SK-N-SH (cell line): ENCODE data around the gene OR4S1. TPM values are rescaled to one million over a fixed set of nuclear protein-coding genes. Genes with fewer than 3 reads are reported as not detected.
"Not testable (repeated sequence)": the region's sequence is repeated elsewhere in the genome, so short reads cannot be mapped to it uniquely, and the experiment has no call there.

ENCODE experiments used
- CTCF ChIA-PET: fragments of 300-600, 350-600 bp; formaldehyde crosslinking; extraction: SDS; loops from one replicate; lab custom pipeline; 2021; lab: Yijun Ruan, JAX
- POLR2A ChIA-PET: fragments of 350-600 bp; sonication (Branson Sonifier 250); formaldehyde crosslinking; extraction: SDS; loops from one replicate; lab custom pipeline; 2020; ENCODE audit warnings: antibody characterized with exemption, inconsistent platforms; lab: Yijun Ruan, JAX
- DNase-seq: peaks from one replicate; pipeline ENCODE4 v3.0.0; 2012
- H2AFZ ChIP-seq: fragments of 200-600 bp; sonication (generic); 2 replicates; pipeline ENCODE4 v1.8.1; 2016; ENCODE audit warnings: antibody characterized with exemption, mild to moderate bottlenecking, low read depth
- H3F3A ChIP-seq: fragments of 200-600 bp; sonication (generic); replicated peaks from 2 replicates; pipeline ENCODE3; 2016; ENCODE audit warnings: antibody characterized with exemption, mild to moderate bottlenecking; ENCODE audit not compliant: insufficient read depth
- H3K27ac ChIP-seq, 2 experiments: fragments of 200-500 bp in 1 of 2; fragments of 200-600 bp in 1 of 2; sonication (Bioruptor generic) in 1 of 2; sonication (generic), shearing (Covaris generic) in 1 of 2; 2 replicates each; pipeline versions ENCODE4 v1.5.1 to v1.6.1; 2014 to 2016; ENCODE audit warnings: low read depth in 2 of 2, inconsistent platforms in 1 of 2, low read length in 1 of 2, mild to moderate bottlenecking in 1 of 2, mixed read lengths in 1 of 2
- H3K27me3 ChIP-seq: fragments of 200-600 bp; sonication (generic), shearing (Covaris generic); 2 replicates; pipeline ENCODE4 v1.6.1; 2016; ENCODE audit warnings: mixed run types; ENCODE audit not compliant: insufficient read depth
- H3K36me3 ChIP-seq, 2 experiments: fragments of 200-500 bp in 1 of 2; fragments of 200-600 bp in 1 of 2; sonication (Bioruptor generic) in 1 of 2; sonication (generic) in 1 of 2; replicated peaks in 1 of 2; 2 replicates each; pipeline versions ENCODE3 to v1.5.1; 2014 to 2016; ENCODE audit warnings: low read length in 1 of 2, mild to moderate bottlenecking in 1 of 2; ENCODE audit not compliant: insufficient read depth in 2 of 2, control insufficient read depth in 1 of 2
- H3K4me1 ChIP-seq, 2 experiments: fragments of 200-500 bp in 1 of 2; fragments of 200-600 bp in 1 of 2; sonication (Bioruptor generic) in 1 of 2; sonication (generic), shearing (Covaris generic) in 1 of 2; 2 replicates each; pipeline versions ENCODE4 v1.5.1 to v1.6.1; 2014 to 2016; ENCODE audit warnings: low read depth in 1 of 2, low read length in 1 of 2, mixed run types in 1 of 2; ENCODE audit not compliant: insufficient read depth in 2 of 2, control insufficient read depth in 1 of 2
- H3K4me2 ChIP-seq: fragments of 200-600 bp; sonication (generic), shearing (Covaris generic); 2 replicates; pipeline ENCODE4 v1.6.1; 2017; ENCODE audit warnings: mixed run types
- H3K4me3 ChIP-seq, 2 experiments: fragments of 200-500 bp in 1 of 2; fragments of 200-600 bp in 1 of 2; sonication (Bioruptor generic) in 1 of 2; sonication (generic), shearing (Covaris generic) in 1 of 2; 2 replicates each; pipeline versions ENCODE4 v1.5.1 to v1.8.1; 2014 to 2016; ENCODE audit warnings: low read depth in 2 of 2, inconsistent platforms in 1 of 2, low read length in 1 of 2, mild to moderate bottlenecking in 1 of 2, mixed read lengths in 1 of 2, moderate library complexity in 1 of 2
- H3K79me2 ChIP-seq: fragments of 200-600 bp; sonication (generic); 2 replicates; pipeline ENCODE4 v1.8.1; 2017; ENCODE audit warnings: mild to moderate bottlenecking; ENCODE audit not compliant: insufficient read depth
- H3K9ac ChIP-seq: fragments of 200-600 bp; sonication (generic); 2 replicates; pipeline ENCODE4 v1.6.1; 2017; ENCODE audit warnings: mixed run types
- H3K9me2 ChIP-seq: fragments of 200-600 bp; sonication (generic); 2 replicates; pipeline ENCODE4 v1.6.1; 2017; ENCODE audit warnings: mixed run types
- H3K9me3 ChIP-seq: fragments of 200-600 bp; sonication (generic); 2 replicates; pipeline ENCODE4 v1.6.1; 2017; ENCODE audit warnings: mixed run types, mild to moderate bottlenecking, moderate library complexity
- H4K20me1 ChIP-seq: fragments of 200-600 bp; sonication (generic); 2 replicates; pipeline ENCODE4 v1.6.1; 2017; ENCODE audit warnings: mild to moderate bottlenecking, mixed run types; ENCODE audit not compliant: insufficient read depth
- CHD2 ChIP-seq: fragments of 150-350 bp; IDR thresholded peaks from 2 replicates; pipeline ENCODE4 v1.6.1; 2018; ENCODE audit warnings: low read length; ENCODE audit not compliant: partially characterized antibody
- FOSL2 ChIP-seq: IDR thresholded peaks from 2 replicates; pipeline ENCODE4 v1.4.0; 2012; ENCODE audit warnings: low read depth, mild to moderate bottlenecking, moderate library complexity, borderline replicate concordance
- FOXJ3 ChIP-seq: sonication (generic); formaldehyde crosslinking; IDR thresholded peaks from 2 replicates; pipeline ENCODE4 v1.5.1; 2020; ENCODE audit warnings: mild to moderate bottlenecking, missing genetic modification reagents
- FOXM1 ChIP-seq: IDR thresholded peaks from 2 replicates; pipeline ENCODE4 v1.4.0; 2012; ENCODE audit warnings: low read depth, mild to moderate bottlenecking
- GABPA ChIP-seq: IDR thresholded peaks from 2 replicates; pipeline ENCODE4 v1.4.0; 2012; ENCODE audit warnings: low read depth, mild to moderate bottlenecking
- MXI1 ChIP-seq: IDR thresholded peaks from 2 replicates; pipeline ENCODE4 v1.6.1; 2012; ENCODE audit warnings: mild to moderate bottlenecking, low read depth, low read length, improper control_type of control experiment
- NFIC ChIP-seq: IDR thresholded peaks from 2 replicates; pipeline ENCODE4 v1.4.0; 2012; ENCODE audit warnings: borderline replicate concordance
- RAD21 ChIP-seq: IDR thresholded peaks from 2 replicates; pipeline ENCODE4 v1.6.1; 2012; ENCODE audit warnings: mild to moderate bottlenecking, low read length
- RCOR1 ChIP-seq: fragments of 150-350 bp; IDR thresholded peaks from 2 replicates; pipeline ENCODE4 v1.6.1; 2017; ENCODE audit warnings: antibody characterized with exemption, low read length
- RFX5 ChIP-seq: IDR thresholded peaks from 2 replicates; pipeline ENCODE4 v1.6.1; 2012; ENCODE audit warnings: mild to moderate bottlenecking, improper control_type of control experiment, low read length
- RXRA ChIP-seq: IDR thresholded peaks from 2 replicates; pipeline ENCODE4 v1.4.0; 2012; ENCODE audit warnings: low read depth, mild to moderate bottlenecking, borderline replicate concordance
- SMC3 ChIP-seq: IDR thresholded peaks from 2 replicates; pipeline ENCODE4 v1.6.1; 2012; ENCODE audit warnings: low read depth, low read length, improper control_type of control experiment
- TCF12 ChIP-seq: IDR thresholded peaks from 2 replicates; pipeline ENCODE4 v1.4.0; 2012
- YY1 ChIP-seq: IDR thresholded peaks from 2 replicates; pipeline ENCODE4 v1.4.0; 2012; ENCODE audit warnings: low read depth, mild to moderate bottlenecking
- WGBS: methylation state at CpG from one replicate; pipeline ENCODE4 v1.1.6; 2017; ENCODE audit warnings: low lambda C conversion rate; 5-methylcytosine and 5-hydroxymethylcytosine counted together
- polyA plus RNA-seq, 3 experiments: library from polyadenylated mRNA; depleted of rRNA; stranded (reverse); fragments of >200 nt; gene quantifications; 2 replicates each; pipeline ENCODE4 v1.2.3, GENCODE V29; 2012
- TF ChIP-seq, protein P1 (sequence below): fragments of 150-350 bp; IDR thresholded peaks from 2 replicates; pipeline ENCODE4 v1.6.1; 2017; ENCODE audit warnings: antibody characterized with exemption, low read length, low read depth, borderline replicate concordance

Gene OR4S1
- polyA plus RNA-seq, 1 of the 3 experiments (the other 2 are of a cell fraction): not detected

DNA sequence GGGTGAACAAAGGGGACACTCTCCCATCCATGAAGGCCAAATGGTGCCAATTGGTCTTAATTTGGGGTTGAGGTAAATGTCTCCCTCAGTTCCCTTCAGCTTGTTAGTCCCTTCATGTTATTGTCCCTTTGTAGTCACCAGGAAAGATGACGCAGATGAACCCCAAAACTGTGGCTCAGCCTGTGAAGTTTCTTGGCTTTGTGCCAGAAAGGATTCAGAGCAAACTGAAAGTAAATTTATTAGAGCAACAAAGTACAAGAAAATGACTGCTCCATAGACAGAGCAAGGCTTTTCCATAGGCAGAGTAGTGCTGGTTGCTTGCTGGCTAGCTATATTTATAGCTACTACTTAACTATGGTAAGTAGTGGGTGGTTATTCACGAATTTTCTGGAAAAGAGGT, 35.4 kb downstream of the OR4S1 start:
- H3F3A ChIP-seq: no peaks in the 10 kb centered on the region
- no peaks in the 10 kb centered on the region for H3K79me2 ChIP-seq
- H3K4me1 ChIP-seq: no peaks in the 10 kb centered on the region
- H3K4me3 ChIP-seq: no peak overlapping the region
- no peak overlapping the region for H3K4me2 ChIP-seq
- TF ChIP-seq FOXM1 (no peak), SMC3 (no peak), YY1 (no peak), NFIC (no peak), CHD2 (no peak), RCOR1 (no peak), RAD21 (no peak), GABPA (no peak), RXRA (no peak), FOSL2 (no peak), RFX5 (no peak), FOXJ3 (CRISPR knock-in tag) (no peak), MXI1 (no peak), TCF12 (no peak)
- TF ChIP-seq, protein P1, sequence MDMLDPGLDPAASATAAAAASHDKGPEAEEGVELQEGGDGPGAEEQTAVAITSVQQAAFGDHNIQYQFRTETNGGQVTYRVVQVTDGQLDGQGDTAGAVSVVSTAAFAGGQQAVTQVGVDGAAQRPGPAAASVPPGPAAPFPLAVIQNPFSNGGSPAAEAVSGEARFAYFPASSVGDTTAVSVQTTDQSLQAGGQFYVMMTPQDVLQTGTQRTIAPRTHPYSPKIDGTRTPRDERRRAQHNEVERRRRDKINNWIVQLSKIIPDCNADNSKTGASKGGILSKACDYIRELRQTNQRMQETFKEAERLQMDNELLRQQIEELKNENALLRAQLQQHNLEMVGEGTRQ: no peak
- ChIA-PET CTCF (no interaction called here), POLR2A (no interaction called here)
- H3K9me2 ChIP-seq: no peaks in the 10 kb centered on the region
- no peaks in the 10 kb centered on the region for H3K9me3 ChIP-seq
- H3K9ac ChIP-seq: no peak overlapping the region
- H4K20me1 ChIP-seq: no peaks in the 10 kb centered on the region
- DNase-seq: no peak
- H3K27me3 ChIP-seq: no peaks in the 10 kb centered on the region
- H3K27ac ChIP-seq: no peak overlapping the region
- H2AFZ ChIP-seq: no peak overlapping the region
- WGBS: 0% methylated on average over 2 of the region's 2 CpGs
- H3K36me3 ChIP-seq: no peaks in the 10 kb centered on the region

DNA sequence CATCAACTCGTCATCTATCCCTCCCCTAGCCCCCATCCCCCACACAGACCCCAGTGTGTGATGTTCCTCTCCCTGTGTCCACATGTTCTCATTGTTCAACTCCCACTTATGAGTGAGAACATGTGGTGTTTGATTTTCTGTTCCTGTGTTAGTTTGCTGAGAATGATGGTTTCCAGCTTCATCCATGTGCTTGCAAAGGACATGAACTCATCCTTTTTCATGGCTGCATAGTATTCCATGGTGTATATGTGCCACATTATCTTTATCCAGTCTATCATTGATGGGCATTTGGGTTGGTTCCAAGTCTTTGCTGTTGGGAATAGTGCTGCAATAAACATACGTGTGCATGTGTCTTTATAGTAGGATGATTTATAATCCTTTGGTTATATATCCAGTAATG, 36.5 kb downstream of the OR4S1 start:
- WGBS: 0% methylated on average over 2 of the region's 2 CpGs
- H3F3A ChIP-seq, H3K9me3 ChIP-seq, H2AFZ ChIP-seq, POLR2A ChIA-PET, H3K4me1 ChIP-seq, H3K27me3 ChIP-seq, H3K27ac ChIP-seq, H3K36me3 ChIP-seq, H3K4me3 ChIP-seq, DNase-seq, H3K9ac ChIP-seq, H4K20me1 ChIP-seq, H3K9me2 ChIP-seq, H3K79me2 ChIP-seq, CTCF ChIA-PET, H3K4me2 ChIP-seq: not testable (repeated sequence)

DNA sequence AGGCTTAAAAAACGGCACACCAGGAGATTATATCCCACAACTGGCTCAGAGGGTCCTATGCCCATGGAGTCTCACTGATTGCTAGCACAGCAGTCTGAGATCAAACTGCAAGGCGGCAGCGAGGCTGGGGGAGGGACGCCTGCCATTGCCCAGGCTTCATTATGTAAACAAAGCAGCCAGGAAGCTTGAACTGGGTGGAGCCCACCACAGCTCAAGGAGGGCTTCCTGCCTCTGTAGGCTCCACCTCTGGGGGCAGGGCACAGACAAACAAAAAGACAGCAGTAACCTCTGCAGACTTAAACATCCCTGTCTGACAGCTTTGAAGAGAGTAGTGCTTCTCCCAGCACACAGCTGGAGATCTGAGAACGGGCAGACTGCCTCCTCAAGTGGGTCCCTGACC, 40.3 kb downstream of the OR4S1 start:
- H3K4me1 ChIP-seq, H3K4me2 ChIP-seq, H3K27me3 ChIP-seq, H3K9me2 ChIP-seq, CTCF ChIA-PET, H3K4me3 ChIP-seq, H3K9ac ChIP-seq, DNase-seq, POLR2A ChIA-PET, H3K36me3 ChIP-seq, H3F3A ChIP-seq, H3K27ac ChIP-seq, H2AFZ ChIP-seq, H3K9me3 ChIP-seq, H3K79me2 ChIP-seq, H4K20me1 ChIP-seq: not testable (repeated sequence)
- 4% methylated on average over 4 of the region's 5 CpGs for WGBS
